NCI-H2107 treated with DMSO at 0.1 percent for 48 hours (cell line): ENCODE measurements around the gene SLIT1.

ENCODE experiments used
- DNase-seq: peaks from one replicate; lab custom pipeline; 2025; ENCODE audit not compliant: unreplicated experiment; lab: John Stamatoyannopoulos, UW

SLIT1 gene

DNA sequence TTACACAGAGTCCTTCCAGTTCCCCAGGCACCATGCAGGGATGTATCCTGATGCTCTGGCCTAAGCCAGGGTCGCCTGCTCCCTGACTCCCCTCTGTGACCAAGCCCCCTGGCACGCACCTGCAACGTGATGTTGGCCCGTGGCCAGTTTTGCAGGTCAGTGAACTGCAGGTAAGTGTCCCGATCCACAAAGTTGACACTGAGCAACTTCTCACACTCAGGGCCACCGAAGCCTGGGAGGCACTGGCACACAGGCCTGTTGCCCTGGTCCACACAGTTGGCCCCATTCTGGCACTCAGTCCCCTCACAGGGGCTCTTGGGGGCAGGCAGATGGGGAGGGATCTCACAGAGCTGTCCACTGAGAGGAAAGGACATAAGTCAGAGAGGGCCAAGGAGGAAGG, 179.4 kb downstream of the SLIT1 start:
- no peak for DNase-seq

DNA sequence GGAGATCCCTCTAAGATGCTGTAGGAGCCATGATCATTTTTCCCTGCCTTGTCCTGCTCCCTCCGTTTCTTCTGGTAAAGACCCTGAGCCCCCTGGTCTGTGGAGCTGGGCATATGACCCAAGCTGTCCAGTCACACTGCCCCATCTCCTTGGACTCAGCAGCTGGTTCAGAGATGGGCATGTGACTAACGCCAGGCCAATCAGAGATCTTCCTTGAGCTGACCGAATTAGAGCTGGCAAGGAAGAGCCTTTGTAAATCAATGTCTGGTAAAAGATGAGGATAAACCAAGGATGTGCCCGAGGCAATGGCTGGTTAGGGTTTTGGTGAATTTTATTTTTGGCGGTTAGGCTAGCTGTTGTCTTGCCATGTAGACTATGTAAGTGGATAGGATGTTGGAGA, 180.4 kb downstream of the SLIT1 start:
- DNase-seq, result no peak

DNA sequence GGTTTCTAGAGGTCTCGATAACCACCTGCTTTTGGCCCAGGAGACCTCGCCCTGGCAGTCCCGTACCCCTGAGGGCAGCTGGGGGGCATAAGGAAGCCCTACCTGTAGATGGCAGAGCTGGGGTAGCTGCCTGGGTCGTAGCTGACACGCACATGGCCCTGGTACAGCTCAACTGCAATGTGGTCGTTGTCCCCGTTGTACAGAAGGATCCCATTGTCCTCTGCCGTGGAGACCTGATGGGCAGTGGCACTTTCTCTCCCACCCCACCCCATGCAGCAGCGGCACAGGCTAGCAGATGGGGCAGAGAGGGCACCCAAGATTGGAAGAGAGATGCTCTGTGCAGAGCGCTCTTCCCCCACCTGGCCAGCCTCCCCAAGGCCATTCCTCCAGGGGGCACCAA, 181.2 kb downstream of the SLIT1 start:
- DNase-seq, result no peak

DNA sequence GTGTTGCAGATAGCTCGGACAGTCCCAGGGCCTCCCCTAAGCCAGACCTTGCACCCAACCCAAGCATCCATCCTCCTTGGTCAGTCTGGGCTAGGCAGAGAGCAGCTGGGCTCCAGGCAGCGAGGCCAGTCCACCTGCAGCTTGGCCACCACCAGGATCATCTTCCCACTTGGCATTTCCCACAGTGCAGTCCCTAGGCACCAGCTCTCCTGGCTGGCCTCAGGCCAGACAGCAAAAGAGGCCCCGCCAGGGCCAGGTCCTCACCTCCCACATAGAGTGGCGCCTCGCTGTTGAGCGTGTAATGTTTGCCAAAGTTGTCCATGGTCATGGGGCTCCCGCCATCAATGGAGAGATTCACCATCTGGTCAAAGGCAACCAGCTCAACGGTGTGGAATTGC, 182.0 kb downstream of the SLIT1 start:
- DNase-seq, result no peak

DNA sequence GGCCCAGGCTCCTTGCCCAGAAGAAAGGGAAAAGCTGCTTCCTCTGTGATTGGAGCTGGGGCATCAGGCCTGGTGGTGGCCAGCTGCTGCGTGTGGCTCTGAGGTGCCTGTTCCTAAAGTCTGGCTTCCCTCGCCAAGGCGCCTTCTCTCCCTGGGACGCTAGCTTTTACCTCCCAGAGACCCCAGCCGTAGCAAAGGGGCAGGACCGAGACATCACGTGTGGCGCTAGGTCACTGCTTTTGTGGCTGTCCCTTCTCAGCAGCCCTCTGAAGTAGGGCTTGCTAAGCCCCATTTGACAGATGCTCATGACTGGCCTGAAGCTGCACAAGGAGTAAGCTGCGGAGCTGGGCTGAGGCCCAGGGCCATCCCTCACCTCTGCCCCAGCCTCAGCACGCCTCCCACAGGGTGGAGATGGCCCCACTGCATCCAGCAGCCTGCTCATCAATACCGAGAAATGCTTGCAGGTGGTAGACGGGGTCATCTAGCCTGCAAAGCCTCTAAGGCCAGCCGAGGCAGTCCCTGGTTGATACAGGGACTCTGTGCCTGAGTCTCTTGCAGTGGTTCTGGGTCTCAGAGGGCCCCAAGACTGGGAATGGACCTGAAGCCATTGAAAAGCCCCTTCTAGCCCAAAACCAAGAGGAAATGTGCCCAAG, 182.5 kb downstream of the SLIT1 start:
- no peak for DNase-seq

DNA sequence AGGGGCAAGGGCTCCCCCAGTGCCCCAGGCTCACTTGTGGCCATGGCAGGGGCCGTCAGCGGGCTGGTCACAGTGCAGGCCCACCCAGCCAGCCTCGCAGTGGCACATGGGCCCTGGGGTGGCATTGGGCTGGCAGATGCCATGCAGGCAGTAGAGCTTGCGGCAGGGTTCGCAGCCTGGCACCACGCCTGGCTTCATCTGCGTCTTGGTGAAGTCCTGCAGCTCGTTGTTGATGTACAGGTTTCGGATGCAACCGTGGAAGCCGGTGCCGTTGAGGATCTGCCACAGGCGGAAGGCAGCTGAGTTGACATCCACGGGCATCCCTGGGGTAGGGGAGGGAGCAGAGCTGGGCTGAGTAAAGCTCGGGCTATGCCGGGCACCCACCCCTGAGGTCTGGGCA, 183.1 kb downstream of the SLIT1 start:
- DNase-seq, result no peak

DNA sequence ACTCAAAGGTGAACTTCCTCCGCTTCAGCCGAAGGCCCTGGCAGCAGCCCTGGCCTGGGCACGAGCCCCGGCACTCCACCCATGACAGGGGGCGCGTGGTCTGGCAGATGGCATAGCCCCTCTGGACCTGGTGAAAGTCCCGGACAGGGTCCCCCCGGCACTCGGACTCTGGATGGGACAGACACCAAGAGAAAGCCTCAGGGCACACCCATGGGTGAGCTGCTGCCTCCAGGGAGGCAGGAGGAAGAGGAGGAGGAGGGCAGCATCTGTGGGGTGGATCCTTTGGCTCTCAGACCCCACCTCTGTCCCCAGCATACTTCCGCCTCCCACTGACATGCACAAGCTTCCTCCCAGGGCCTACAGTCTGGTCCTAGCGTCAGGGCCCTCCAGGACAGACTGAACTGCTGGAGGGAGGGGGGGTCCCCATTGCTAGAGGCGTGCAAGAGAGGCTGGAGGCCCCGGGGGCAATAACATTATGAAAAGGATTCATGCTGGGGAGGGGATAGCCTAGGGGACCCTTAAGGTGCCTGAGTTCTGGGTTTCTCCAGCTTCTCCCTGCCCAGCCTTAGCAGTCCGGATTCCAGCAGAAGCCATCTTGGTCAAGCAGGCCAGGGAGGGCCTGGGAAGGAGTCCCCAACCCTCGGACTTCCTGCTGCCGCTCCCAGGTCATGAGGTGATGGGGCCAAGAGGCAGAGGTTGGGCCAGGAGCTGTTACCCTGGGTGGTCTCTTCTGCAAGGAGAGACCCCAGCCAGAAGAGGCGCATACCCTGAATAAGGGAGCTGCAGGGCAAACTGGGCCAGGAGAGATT, 184.4 kb downstream of the SLIT1 start:
- no peak for DNase-seq

DNA sequence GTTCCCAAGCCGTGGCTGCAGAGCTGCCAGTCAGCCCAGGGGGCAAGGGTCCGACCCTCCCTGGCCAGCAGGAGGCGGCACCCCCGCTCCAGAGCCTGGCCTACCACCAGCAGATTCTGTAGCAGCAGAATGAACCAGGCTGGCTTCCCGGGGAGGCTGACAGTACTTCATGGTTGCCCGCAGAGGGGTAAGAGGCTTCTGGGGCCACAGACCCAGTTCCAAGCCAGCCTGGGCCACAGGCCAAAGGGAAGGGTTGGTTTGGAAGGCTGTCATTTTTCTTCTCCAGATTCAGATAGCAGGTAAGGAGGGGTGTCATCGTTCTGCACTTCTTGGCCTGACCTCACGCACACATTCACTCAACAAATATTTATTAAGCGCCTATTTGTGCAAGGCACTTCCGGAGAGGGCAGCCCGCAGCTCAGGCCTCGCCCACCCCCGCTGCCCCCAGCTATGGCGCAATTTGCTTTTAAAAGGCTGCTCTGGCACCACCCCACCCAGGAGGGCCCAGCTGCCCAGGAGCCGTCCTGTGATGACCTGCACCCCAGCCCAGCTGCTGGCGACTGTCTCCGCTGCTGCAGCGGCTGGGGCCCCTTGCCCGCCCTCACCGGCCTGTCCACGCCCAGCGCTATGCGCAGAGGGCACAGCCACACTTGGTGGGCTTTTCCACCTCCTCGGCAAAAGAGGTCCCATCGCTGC, 185.1 kb downstream of the SLIT1 start:
- no peak for DNase-seq

DNA sequence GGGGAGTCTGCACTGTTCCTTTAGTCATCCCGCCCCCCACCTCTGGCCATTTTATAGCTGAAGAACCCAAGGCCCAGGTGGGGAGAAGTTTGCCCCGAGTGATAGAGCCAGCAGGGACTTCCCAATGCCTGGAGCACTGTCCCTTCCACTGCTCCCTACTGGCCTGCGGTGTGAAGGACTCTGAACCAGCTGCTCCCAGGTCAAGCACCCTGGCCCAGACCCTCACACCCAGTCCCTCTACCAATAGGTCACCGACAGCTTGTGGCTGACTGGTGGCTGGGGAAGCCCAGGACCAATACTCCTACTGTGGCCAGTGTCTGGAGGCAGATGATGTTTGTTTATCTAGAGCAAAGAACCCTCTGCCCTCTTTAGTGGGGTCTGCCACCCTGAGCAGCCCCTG, 185.8 kb downstream of the SLIT1 start:
- DNase-seq, result no peak

DNA sequence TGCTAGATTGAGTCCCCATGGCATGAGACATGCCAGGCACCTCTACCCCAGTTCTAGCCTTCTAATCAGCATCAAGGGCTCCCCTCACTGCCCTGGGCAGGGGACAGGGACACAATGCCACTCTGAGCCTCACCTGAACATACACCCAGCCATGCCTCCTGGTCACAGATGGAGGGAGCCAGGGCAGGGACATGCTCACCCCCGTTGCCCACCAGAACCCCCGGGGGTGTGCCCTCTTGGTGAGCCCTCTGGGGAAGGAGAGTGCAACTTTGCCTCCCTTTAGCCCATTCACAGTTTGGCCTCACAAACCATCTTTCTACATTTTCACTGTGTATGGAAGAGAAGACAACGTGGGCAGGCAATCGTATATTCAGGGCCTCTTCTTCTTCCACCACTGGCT, 186.4 kb downstream of the SLIT1 start:
- no peak for DNase-seq

DNA sequence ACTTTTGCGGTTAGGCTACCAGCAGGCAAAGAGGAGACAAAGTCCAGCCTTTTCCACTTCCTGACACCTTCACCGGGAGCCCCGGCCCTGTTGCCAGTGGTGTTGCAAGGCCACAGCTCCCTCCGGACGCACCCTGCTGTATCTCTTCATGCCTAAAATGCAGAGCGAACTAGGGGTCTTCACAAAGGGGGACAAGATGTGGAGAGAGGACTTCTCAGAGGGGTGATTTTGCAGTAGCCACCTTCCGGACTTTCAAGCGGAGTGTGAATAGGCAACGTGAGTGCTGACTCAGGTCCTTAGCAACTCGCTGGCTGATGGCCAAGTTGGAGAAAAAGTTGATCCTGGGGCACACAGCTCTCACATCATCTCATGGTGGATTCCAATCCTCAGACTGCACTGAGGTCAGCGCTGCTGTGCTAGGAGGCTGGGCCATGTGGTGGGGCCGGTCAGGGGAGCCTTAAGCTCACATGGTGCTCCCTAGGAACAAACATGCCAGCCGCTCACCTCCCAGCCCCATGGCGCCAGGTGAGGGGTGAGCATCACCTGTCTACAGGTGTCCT, 187.3 kb downstream of the SLIT1 start:
- no peak for DNase-seq

DNA sequence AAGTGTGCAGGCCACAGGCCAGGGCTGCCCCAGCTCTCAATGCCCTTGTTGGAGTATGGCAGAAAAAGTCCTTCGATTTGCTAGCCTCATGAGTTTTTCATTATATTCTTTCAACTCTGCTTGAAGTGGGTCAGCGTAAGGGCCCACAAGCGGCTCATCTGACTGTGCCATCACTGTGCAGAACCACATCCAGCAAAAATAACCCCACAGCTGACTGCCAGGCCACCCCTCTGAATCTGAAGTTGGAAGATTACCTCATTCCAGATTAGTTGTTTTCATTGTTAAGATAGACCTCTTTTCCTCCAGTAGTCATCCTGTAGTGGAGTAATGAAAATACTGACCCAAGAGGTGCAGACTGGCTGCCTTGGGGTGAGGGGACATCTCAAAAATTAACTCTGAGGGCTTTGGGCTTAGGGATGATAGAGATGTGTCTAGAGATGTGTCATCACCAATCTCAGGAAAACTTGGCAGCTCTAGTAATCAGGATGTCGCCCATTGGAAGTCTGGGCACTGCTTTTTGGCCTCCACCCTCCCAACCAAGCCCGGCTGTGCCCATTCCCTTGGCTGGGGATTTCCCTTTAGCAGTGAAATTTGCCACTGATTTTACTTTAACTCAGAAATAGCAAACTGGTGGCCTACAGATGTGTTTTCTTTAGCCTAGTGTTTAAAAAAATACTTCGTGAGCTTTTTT, 189.3 kb downstream of the SLIT1 start:
- no peak for DNase-seq

DNA sequence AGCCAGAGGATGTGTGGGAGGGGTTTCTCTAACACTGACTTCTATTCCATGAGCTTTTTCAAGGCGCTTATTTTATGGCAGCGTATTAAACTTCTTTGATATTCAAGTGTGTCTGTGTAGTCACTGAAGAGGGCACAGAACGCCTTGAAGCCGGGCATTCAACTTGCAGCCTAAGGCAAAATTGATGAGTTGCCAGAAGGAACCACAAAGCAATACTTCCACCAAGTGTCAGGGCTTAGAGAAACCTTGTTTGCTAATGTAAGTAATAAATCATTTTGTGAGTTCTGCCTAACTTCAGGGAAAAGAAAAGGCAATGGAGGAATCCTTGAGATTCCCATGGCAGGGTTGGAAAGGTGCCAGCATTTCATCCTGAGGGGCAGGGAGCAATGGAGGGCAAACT, 189.9 kb downstream of the SLIT1 start:
- DNase-seq, result no peak

DNA sequence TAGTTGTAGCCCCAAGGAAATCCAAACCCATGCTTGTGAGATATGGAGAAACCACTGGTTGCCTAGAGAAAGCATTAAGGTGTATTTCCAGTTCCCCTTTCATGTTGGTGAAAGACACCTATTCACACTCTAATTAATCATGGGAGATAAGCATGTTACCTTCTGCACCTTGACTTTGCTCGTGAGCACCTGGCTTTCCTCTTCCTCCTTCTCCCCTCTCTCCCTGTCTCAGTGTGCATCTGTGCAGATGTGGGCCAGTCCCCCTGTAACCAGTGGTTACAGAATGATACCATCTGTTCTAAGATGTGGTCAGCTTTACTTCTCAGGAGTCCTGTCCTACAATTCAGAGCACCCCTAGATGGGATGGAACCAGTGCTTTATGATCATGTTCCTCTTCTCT, 193.0 kb downstream of the SLIT1 start:
- DNase-seq, result no peak

DNA sequence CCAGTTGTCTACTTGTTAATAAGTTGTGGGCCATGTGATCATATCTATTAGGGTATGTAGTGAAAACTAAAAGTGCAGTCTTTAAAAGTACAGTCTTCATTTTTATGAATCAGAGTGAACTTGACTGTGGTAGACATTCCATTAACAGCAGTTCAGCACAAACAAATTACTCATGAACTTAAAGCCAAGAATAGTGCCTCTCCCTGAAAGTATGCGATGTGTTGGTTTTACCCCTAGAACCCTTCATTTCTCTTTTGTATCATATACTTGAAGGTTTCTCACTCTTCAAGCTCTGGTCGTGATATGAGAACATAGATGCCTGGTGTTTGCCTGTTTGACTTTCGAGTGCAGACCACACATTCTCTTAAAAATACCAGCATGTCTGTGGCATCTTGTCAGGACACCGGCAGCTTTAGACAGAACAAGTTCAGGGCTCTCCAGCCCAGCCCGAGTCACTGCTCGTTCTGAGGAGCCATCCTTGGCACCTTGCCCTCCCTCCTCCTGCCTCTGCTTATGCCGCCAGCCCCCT, 194.4 kb downstream of the SLIT1 start:
- DNase-seq, result no peak

DNA sequence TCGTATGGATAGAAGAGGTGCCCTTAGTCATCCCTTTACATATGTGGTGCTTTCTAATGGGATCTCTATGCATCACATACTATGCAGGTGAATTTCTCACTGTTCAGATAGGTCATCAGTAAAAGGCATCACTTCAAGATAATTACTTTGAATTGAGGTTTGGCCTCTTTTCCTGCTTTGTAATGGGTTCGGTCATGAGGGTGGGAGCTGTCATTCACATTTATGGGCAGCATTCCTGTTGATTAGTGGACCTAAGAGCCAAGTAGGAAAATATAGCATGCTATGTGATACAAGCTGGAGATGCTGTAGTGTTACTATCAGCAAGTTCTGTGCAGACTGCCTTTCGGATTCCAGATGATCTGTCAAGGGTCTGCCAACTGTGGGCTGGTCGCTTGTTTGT, 197.3 kb downstream of the SLIT1 start:
- DNase-seq, result no peak

DNA sequence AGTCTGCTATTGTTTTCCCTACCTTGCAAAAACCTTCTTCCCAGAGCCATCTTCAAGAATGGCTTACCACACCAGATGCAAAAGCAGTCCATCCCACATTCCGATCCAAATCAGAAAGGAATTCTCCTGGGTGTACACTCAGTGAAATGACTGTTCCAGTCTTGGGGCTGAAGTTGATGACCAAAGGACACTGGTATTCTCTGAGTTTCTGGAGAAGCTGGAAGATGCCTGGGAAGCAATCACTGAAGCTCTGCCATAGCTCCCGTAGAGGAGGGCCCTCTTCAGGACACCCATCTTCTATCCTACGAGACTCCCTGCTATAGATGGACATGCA, 197.9 kb downstream of the SLIT1 start:
- DNase-seq, result no peak

DNA sequence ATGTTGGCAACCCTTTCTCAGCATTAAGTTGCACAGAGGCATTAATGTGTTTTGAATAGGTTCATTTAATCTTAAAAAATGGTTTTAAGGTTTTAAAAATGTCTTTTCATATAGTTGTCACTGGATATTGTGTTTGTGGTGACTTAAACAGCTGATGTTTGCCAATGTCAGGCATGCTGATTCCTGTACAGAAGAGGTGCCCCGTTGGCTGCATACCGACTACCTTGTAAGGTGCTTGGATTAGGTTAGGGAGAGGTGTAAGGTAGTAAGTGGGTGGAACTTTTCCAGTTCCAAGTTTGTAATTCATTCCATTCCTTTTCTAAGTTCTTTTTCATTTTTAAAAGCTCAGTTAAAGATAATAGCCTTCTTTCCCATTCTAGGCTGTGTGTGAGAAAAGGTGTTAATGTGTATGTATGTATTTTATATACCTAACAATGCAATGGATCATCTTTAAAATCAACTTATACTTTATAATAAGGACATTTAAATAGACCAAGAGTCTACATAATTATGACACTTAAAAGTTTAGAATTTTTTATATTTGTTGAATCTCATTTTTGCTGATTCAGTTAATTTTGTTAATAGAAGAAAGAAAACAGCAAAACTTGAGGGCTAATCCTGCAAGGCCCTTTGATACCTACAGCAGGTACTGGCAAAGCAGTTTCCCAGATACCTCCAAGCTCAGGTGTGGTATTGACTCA, 198.5 kb downstream of the SLIT1 start:
- no peak for DNase-seq

DNA sequence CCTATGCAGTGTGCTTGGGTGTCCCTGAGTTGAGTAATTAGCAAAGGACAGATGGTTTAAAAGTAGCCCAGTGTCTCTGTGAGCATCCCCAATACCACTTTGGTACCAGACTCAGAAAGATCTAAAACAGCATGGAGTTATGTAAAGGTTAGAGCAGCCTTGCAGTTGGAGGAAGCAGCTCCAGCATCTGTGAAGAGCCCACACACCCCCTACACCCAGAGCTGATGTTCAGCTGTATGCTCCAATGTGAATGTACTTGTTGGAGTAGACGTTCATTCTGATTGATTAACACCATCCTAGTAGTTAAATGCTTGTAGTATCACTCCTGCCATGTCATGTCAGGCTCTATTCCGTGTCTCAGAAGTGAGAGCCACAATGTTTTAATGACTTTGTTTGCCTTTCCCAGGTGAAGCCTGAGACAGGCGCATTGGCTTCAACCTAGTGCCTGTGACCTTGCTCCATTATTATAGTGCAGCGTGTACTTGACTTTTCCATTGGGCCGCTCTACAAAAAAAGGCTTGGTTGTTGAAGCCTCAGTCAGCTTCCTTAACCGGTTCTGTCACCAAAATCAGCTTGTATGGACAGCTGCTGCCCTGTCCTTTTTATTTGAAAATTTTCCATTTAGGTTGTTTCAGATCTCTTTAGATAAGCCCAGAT, 199.4 kb downstream of the SLIT1 start:
- DNase-seq, result no peak

DNA sequence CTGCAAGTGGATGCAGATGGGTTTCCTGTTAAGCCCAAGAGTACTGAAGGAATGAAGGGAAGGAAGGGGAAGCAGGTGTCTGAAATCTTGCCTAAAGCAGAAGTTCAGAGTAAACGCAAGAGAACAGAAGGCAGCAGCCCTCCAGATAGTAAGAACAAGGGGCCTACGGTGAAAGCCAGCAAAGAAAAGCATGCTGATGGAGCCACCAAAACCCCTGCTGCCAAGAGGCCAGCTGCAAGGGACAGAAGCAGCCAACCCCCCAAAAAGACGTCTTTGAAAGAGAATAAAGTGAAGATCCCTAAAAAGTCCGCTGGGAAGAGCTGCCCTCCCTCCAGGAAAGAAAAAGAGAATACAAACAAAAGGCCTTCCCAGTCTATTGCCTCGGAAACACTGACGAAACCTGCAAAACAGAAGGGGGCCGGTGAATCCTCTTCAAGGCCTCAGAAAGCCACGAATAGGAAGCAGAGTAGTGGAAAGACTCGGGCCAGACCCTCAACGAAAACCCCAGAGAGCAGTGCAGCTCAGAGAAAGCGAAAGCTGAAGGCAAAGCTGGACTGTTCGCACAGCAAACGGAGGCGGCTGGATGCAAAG, 201.1 kb downstream of the SLIT1 start:
- DNase-seq, result no peak
